GM21526 (cell line): ENCODE data around the gene GPC5.
"Not testable (repeated sequence)": the region's sequence is repeated elsewhere in the genome, so short reads cannot be mapped to it uniquely, and the experiment has no call there.

ENCODE experiments used
- ATAC-seq: cut with Tn5 transposase; IDR thresholded peaks from one replicate; pipeline ENCODE4 v1.9.1; 2021; ENCODE audit warnings: moderate library complexity; ENCODE audit not compliant: unreplicated experiment, low FRiP score

The GPC5 gene

GRCh38 chr13:92221916-92222315 is 823.5 kb downstream of the GPC5 start:
- no peak for ATAC-seq

- ATAC-seq: no peak
These were observed 825.8 kb downstream of the GPC5 start for GRCh38 chr13:92224052-92224821.

- no peak for ATAC-seq
These were observed 826.4 kb downstream of the GPC5 start for GRCh38 chr13:92224825-92225224.

GRCh38 chr13:92225861-92226260 is 827.4 kb downstream of the GPC5 start:
- no peak for ATAC-seq

GRCh38 chr13:92232871-92233270 is 834.5 kb downstream of the GPC5 start:
- ATAC-seq: no peak

- ATAC-seq: no peak
These were observed 853.3 kb downstream of the GPC5 start for GRCh38 chr13:92251671-92252210.

- no peak for ATAC-seq
These were observed 857.1 kb downstream of the GPC5 start for GRCh38 chr13:92255526-92255925.

GRCh38 chr13:92256211-92256610 is 857.8 kb downstream of the GPC5 start:
- ATAC-seq: no peak

- no peak for ATAC-seq
These were observed 860.6 kb downstream of the GPC5 start for GRCh38 chr13:92259046-92259445.

- no peak for ATAC-seq
These were observed 861.1 kb downstream of the GPC5 start for GRCh38 chr13:92259523-92259922.

GRCh38 chr13:92260363-92260762 is 861.9 kb downstream of the GPC5 start:
- no peak for ATAC-seq

GRCh38 chr13:92262100-92262788 is 863.8 kb downstream of the GPC5 start:
- ATAC-seq: no peak

- no peak for ATAC-seq
These were observed 867.0 kb downstream of the GPC5 start for GRCh38 chr13:92265408-92265807.

GRCh38 chr13:92270990-92271389 is 872.6 kb downstream of the GPC5 start:
- no peak for ATAC-seq

- no peak for ATAC-seq
These were observed 873.8 kb downstream of the GPC5 start for GRCh38 chr13:92272177-92272576.

GRCh38 chr13:92280986-92281385 is 882.6 kb downstream of the GPC5 start:
- not testable (repeated sequence) for ATAC-seq

- not testable (repeated sequence) for ATAC-seq
These were observed 892.4 kb downstream of the GPC5 start for GRCh38 chr13:92290718-92291307.

- ATAC-seq: not testable (repeated sequence)
These were observed 896.1 kb downstream of the GPC5 start for GRCh38 chr13:92294533-92294932.

- ATAC-seq: not testable (repeated sequence)
These were observed 897.8 kb downstream of the GPC5 start for GRCh38 chr13:92296154-92296671.

GRCh38 chr13:92297971-92298942 is 899.8 kb downstream of the GPC5 start:
- ATAC-seq: no peak
